Muscle of arm (tissue), 14 donors: ENCODE results near the gene USP27X. TPM values are rescaled to one million over a fixed set of nuclear protein-coding genes. Genes with fewer than 3 reads are reported as not detected.

Experiments used
- DNase-seq: peaks from one replicate; pipeline ENCODE4 v3.0.0-alpha.2; 2013
- long read RNA-seq, 11 donors: transcript quantifications; one replicate each; lab custom pipeline, GENCODE V29; 2026
- polyA plus RNA-seq, 12 donors: library from polyadenylated mRNA; unstranded; fragments of 120-200 nt; gene quantifications; one replicate each; pipeline ENCODE4 v1.2.1, GENCODE V29; 2013; ENCODE audit not compliant: insufficient read length in 12 of 12

The USP27X gene
- 1 to 10 TPM in 11 of 12 donors, not detected in 1; 2.2 to 4.7 (median 2.7) TPM for polyA plus RNA-seq
- long read RNA-seq, donor 1, transcript USP27X-201 (1 exons, 2,618 nt): major isoform, 7 of 7 reads
- long read RNA-seq, donor 1, partial matches to known transcripts: 0 of 7 reads
- long read RNA-seq, donor 1, other reads (novel, unspliced or antisense): 0 of 7 reads
- long read RNA-seq, donor 2, transcript USP27X-201 (1 exons, 2,618 nt): major isoform, 5 of 5 reads
- long read RNA-seq, donor 2, partial matches to known transcripts: 0 of 5 reads
- long read RNA-seq, donor 2, other reads (novel, unspliced or antisense): 0 of 5 reads
- long read RNA-seq, donor 3, partial matches to known transcripts: 0 of 3 reads
- long read RNA-seq, donor 3, other reads (novel, unspliced or antisense): 0 of 3 reads
- long read RNA-seq, donor 4: 0 reads
- long read RNA-seq, donor 5, partial matches to known transcripts: 0 of 1 reads
- long read RNA-seq, donor 5, other reads (novel, unspliced or antisense): 0 of 1 reads
- long read RNA-seq, donor 6, partial matches to known transcripts: 0 of 3 reads
- long read RNA-seq, donor 6, other reads (novel, unspliced or antisense): 0 of 3 reads
- long read RNA-seq, donor 7, partial matches to known transcripts: 0 of 1 reads
- long read RNA-seq, donor 7, other reads (novel, unspliced or antisense): 0 of 1 reads
- long read RNA-seq, donor 8, transcript USP27X-201 (1 exons, 2,618 nt): major isoform, 5 of 5 reads
- long read RNA-seq, donor 8, partial matches to known transcripts: 0 of 5 reads
- long read RNA-seq, donor 8, other reads (novel, unspliced or antisense): 0 of 5 reads
- long read RNA-seq, donor 9, partial matches to known transcripts: 0 of 3 reads
- long read RNA-seq, donor 9, other reads (novel, unspliced or antisense): 0 of 3 reads
- long read RNA-seq, donor 10, partial matches to known transcripts: 0 of 1 reads
- long read RNA-seq, donor 10, other reads (novel, unspliced or antisense): 0 of 1 reads
- long read RNA-seq, donor 11, partial matches to known transcripts: 0 of 3 reads
- long read RNA-seq, donor 11, other reads (novel, unspliced or antisense): 0 of 3 reads

- peak; percentile 70 for DNase-seq
Observed at GRCh38 chrX:49878834-49879655, at the start of gene USP27X. Gene USP27X, plus strand, starts transcription at chrX:49879484. Its CDS starts 824 bp downstream, at chrX:49880308.

DNA sequence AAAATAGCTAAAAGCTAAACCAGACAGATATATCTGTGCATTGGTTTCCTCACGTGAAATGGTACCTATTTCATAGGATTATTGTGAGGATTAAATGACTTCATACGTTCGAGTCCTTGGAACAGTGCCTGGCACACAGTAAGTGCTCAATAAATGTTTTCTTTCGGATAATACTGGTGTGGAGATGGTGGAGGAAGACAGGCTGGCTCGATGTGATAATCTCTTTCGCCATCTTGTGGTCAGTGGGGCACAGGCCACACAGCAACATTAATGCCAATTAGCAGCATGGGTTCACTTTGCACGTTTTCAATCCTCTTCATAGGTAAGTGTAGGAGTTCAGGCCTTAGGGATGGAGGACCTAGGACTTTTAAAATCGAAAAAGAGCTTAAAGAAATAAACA lies 40.9 kb upstream of the USP27X start:
- peak; percentile 7 for DNase-seq

GRCh38 chrX:49840679-49841078 lies 38.6 kb upstream of the USP27X start:
- peak; percentile 17 for DNase-seq

GRCh38 chrX:49842621-49843020 lies 36.7 kb upstream of the USP27X start:
- DNase-seq: no peak

DNA sequence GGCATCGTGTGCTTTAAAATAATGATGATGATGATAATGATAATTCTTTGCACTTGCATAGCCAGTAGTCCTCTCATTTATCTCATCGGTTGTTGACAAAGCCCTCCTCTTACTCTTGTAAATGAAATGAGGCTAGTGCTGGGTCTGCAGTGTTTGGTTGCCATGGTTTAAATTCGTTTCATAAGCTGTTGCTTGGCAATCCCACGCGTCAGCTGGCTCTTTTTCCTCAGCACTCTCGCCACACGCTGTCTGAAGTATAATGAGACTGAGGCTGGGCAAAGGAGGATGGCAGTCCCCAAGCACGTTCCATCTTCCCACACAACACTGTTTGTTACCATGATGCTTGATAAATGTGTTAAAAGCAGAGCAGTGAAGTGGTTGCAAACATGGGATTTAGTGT lies 34.7 kb upstream of the USP27X start:
- DNase-seq: peak; percentile 5

- DNase-seq: peak; percentile 7
Observed at GRCh38 chrX:49845701-49846403, 33.4 kb upstream of the USP27X start.

GRCh38 chrX:49846522-49846921 lies 32.8 kb upstream of the USP27X start:
- no peak for DNase-seq

DNA sequence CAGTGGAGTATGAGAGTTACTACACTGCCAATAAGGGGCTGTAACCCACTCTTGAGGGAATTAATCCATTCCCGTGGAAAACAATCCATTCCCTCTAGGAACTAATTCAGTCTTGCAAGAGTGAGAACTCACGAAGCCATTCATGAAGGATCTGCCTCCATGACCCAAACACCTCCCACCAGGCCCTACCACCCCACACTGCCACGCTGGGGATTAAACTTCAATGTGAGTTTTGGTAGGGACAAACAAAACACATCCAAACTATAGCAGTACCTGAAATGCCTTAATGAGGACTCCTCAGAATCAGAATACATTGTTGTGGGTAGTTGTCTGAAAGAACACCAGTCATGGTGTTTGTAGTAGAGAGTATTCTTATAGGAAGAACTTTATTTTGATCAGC lies 31.0 kb upstream of the USP27X start:
- DNase-seq: no peak

- no peak for DNase-seq
Observed at GRCh38 chrX:49850028-49850427, 29.3 kb upstream of the USP27X start.

DNA sequence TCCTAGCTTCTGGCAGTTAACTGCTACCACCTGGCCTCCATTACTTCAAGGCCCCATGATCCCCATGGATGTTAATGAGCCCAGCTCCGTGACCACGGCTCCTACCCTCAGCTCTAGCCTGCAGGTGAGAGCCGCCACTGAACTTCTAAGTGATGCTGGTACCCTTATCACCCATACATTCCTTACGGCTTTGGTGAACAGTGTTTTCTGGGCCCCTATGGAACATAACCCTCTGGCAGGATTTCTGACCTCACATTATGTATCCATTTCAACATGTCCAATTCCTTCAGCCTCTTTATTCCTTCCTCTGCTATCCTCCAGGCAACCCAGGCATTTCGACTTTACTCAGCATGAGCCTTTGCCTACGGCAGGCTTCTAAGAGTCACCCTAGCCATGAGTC lies 25.6 kb upstream of the USP27X start:
- no peak for DNase-seq

DNA sequence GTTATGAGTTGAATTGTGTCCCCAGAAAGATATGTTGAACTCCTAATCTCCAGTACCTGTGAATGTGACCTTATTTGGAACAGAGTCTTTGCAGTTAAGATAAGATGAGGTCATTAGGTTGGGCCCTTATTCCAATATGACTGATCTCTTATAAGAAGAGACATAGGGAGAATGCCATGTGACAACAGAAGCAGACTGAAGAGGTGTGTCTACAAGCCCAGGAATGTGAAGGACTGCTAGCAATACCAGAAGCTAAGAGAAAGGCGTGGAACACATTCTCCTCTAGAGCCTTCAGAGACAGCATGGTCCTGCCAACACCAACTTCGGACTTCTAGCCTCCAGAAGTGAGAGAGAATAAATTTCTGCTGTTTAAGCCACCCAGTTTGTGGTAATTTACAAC lies 22.5 kb upstream of the USP27X start:
- DNase-seq: no peak

DNA sequence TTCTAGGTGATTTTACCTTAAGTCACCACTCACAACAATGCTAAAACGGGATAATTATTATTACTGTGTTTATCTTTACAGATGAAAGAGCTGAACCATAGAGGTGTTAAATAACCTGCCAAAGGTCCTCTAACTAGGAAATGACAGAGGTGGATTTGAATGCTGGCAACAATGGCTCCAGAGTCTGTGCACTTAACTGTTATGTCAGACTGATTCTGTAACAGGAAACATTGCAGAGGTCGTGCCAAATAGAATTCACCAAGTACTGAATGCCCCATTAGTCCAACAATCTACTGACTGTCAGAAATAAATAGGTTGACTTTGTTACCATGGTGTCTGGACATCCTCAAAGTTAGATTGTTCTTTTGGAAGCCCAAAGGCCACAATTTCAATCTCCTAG lies 20.9 kb upstream of the USP27X start:
- no peak for DNase-seq

GRCh38 chrX:49859491-49859890 lies 19.8 kb upstream of the USP27X start:
- DNase-seq: no peak

DNA sequence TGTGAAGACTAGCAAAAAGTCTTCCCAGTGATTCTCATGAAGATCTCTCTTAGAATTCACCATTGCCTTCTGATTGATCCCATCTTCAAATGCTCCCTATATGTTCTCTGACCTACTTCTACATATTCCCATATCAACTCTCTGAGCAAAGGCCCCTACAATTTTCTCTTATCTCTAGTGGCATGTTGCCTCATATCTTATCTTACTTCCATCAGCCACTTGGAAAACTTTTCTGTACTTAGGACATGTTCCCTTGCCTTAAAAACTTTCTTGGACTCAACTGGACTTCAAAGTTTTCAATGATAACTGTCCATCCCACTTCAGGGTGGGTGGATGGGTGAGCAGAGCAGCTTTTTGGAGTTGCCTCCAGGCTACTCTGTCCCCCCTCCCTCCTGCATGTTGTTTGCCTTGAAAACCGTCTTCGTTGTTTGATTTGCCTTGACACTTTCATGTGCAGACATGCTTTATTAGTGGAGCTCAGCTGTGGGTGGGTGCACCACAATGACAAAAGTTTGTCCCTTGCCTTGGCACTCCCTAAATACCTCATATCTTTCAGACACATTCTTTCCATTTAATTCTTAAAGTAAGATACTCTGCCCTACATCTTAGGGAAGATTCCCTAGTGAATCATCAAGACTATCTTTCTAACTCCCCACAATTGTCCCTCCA lies 18.3 kb upstream of the USP27X start:
- no peak for DNase-seq

DNA sequence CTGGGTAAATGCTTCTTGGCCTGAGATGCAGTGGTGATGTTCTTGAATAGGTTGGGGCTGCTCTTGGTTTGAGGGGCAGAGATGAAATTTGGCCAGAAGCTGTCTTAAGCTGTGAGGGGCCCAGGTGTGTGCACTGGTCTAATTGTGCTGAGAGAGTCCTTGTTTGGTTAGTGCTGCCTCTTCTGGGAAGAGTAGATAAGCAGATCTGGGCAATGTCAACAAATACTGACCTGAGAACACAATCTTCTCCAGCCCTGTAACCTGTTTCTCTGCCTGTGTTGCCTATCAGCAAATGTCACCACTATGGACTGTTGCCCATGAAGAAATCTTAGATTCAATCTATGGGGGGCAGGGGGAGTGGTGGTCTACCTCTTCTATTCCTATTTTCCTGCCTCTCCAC lies 17.2 kb upstream of the USP27X start:
- no peak for DNase-seq

DNA sequence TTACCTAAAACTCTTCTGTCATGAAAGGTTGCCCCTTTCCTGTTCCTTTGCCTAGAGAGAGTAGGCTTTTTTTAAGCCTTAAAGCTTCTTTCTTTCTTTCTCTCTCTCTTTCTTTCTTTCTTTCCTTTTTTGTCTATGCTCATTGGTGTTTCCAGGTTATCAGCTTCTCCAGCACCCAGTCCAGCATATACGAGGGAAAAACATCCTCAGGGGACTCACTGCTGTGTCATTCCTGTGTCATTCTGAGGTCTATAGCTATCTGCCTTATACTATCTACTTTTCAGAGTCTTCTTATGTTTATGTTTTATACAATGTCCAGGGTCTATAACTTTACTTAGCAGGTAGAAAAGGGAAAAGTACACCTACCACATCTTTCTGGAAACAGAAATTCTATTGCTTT lies 10.5 kb upstream of the USP27X start:
- DNase-seq: no peak

GRCh38 chrX:49876750-49877149 lies 2.5 kb upstream of the USP27X start:
- peak; percentile 23 for DNase-seq

DNA sequence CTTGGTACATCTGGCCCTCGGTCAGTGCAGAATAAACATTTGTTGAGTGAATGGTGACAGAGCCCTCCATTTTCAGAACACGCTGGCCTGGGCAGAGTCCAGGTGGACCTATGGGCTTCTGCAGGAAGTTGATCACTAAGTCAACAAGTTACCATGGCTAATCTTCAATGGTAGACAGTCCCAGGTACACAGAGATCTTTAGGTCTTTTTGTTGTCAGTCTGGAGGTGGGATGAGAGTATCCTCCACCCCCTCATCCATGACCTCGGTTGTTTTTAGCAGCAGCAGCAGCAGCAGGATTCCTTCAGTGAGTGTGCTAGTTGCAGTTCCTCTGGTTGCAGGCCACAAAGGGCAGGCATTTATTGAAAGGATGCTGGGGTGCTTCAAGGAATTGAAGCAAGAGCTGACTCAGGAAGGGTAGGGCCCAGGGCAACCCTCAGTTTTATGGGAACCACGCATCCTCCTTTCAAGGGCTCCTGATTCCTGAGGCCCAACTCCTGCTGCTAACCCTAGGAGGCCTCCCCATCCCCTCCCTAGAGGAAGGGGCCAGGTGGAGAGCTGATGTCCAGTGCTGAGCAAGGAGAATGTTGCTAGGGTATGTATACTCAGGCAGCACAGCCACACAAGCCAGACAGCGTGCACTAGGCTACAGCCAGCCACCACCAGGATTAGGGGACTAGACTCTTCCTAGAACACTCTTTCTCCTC lies 1.7 kb upstream of the USP27X start:
- DNase-seq: no peak

DNA sequence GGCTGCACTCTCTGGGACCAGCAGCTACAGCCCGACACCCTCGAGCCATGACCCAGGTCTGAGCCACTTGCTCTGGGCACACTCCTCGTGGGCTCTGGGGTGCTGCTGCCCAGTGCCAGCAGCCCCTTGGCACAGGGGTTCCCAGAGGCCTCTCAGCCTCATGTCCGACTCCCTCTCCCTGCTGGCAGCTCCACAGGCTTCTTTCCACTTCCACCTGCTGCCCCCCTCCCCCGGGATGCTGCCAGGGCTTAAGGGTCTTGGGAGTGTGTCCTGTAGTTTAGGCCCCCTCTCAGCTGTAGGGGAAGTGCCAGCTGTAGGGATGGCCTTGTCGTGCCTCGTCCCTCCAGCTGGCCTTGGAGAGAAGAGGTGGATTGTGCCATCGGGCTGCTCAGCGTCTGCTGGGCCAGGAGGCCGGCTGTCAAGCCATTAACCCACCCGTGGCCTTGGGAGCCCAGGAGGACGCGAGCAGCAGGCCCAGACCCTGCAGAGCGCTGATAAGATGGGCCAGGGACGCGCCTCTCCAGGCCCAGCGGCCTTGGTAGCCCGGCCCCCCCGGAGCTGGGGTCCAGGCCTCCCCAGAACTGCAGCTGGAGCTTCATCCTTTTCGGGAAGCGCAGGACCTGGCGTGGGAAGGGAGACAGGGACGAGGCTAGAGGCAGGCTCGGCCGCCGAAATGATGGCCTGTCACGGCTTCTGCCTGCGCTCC lies 1.0 kb upstream of the USP27X start:
- no peak for DNase-seq
